ENCODE measurements around the gene RIC8B.
A peak's percentile ranks its signal among the peaks of the same experiment; 100 is the strongest.

The RIC8B gene

GRCh38 chr12:106758349-106759110 is 16.0 kb upstream of the RIC8B start:
- H3K27ac ChIP-seq (ENCODE audit: low read depth in 2 of 2, low read length in 2 of 2): peak overlapping the region; percentile 56 to 61
- H3K36me3 ChIP-seq (ENCODE audit: control insufficient read depth in 2 of 2, insufficient read depth in 2 of 2, low read length in 2 of 2): no peaks in the 10 kb centered on the region
- H3K9me3 ChIP-seq (ENCODE audit: control insufficient read depth in 2 of 2, low read length in 2 of 2): no peaks in the 10 kb centered on the region
- no peak overlapping the region for H3K9ac ChIP-seq (ENCODE audit: low read depth in 1 of 2, low read length in 2 of 2)
- peaks cover 12 to 14% of the 10 kb centered on the region in 2 donors for H3K4me1 ChIP-seq (ENCODE audit: control insufficient read depth in 2 of 2, insufficient read depth in 2 of 2, low read length in 2 of 2)
- H3K4me3 ChIP-seq (ENCODE audit: low read length in 2 of 2): no peak overlapping the region
- no peaks in the 10 kb centered on the region for H3K27me3 ChIP-seq (ENCODE audit: control insufficient read depth in 2 of 2, insufficient read depth in 2 of 2, low read length in 2 of 2)

- Histone ChIP-seq H3K9ac (ENCODE audit: low read depth in 1 of 2, low read length in 2 of 2) (no peak overlapping the region), H3K27me3 (ENCODE audit: control insufficient read depth in 2 of 2, insufficient read depth in 2 of 2, low read length in 2 of 2) (no peaks in the 10 kb centered on the region), H3K4me1 (ENCODE audit: control insufficient read depth in 2 of 2, insufficient read depth in 2 of 2, low read length in 2 of 2) (peaks cover 12 to 14% of the 10 kb centered on the region in 2 donors), H3K4me3 (ENCODE audit: low read length in 2 of 2) (peak overlapping the region in 1 of 2 donors; percentile 42), H3K27ac (ENCODE audit: low read depth in 2 of 2, low read length in 2 of 2) (peak overlapping the region; percentile 30 to 54), H3K36me3 (ENCODE audit: control insufficient read depth in 2 of 2, insufficient read depth in 2 of 2, low read length in 2 of 2) (no peaks in the 10 kb centered on the region), H3K9me3 (ENCODE audit: control insufficient read depth in 2 of 2, low read length in 2 of 2) (no peaks in the 10 kb centered on the region)
Measured at GRCh38 chr12:106759526-106760183, 14.8 kb upstream of the RIC8B start.

GRCh38 chr12:106760184-106760531 is 14.3 kb upstream of the RIC8B start:
- peak overlapping the region; percentile 30 to 54 for H3K27ac ChIP-seq (ENCODE audit: low read depth in 2 of 2, low read length in 2 of 2)
- H3K36me3 ChIP-seq (ENCODE audit: control insufficient read depth in 2 of 2, insufficient read depth in 2 of 2, low read length in 2 of 2): no peaks in the 10 kb centered on the region
- H3K9me3 ChIP-seq (ENCODE audit: control insufficient read depth in 2 of 2, low read length in 2 of 2): no peaks in the 10 kb centered on the region
- H3K27me3 ChIP-seq (ENCODE audit: control insufficient read depth in 2 of 2, insufficient read depth in 2 of 2, low read length in 2 of 2): no peaks in the 10 kb centered on the region
- peak overlapping the region in 1 of 2 donors; percentile 42 for H3K4me3 ChIP-seq (ENCODE audit: low read length in 2 of 2)
- H3K4me1 ChIP-seq (ENCODE audit: control insufficient read depth in 2 of 2, insufficient read depth in 2 of 2, low read length in 2 of 2): peaks cover 12 to 14% of the 10 kb centered on the region in 2 donors
- H3K9ac ChIP-seq (ENCODE audit: low read depth in 1 of 2, low read length in 2 of 2): no peak overlapping the region

GRCh38 chr12:106764220-106764619 is 10.3 kb upstream of the RIC8B start:
- no peaks in the 10 kb centered on the region for H3K27me3 ChIP-seq (ENCODE audit: control insufficient read depth in 2 of 2, insufficient read depth in 2 of 2, low read length in 2 of 2)
- H3K36me3 ChIP-seq (ENCODE audit: control insufficient read depth in 2 of 2, insufficient read depth in 2 of 2, low read length in 2 of 2): no peaks in the 10 kb centered on the region
- peaks cover 3 to 4% of the 10 kb centered on the region in 2 donors for H3K4me1 ChIP-seq (ENCODE audit: control insufficient read depth in 2 of 2, insufficient read depth in 2 of 2, low read length in 2 of 2)
- no peak overlapping the region for H3K27ac ChIP-seq (ENCODE audit: low read depth in 2 of 2, low read length in 2 of 2)
- H3K9ac ChIP-seq (ENCODE audit: low read depth in 1 of 2, low read length in 2 of 2): no peak overlapping the region
- no peaks in the 10 kb centered on the region for H3K9me3 ChIP-seq (ENCODE audit: control insufficient read depth in 2 of 2, low read length in 2 of 2)
- no peak overlapping the region for H3K4me3 ChIP-seq (ENCODE audit: low read length in 2 of 2)

GRCh38 chr12:106764738-106765137 is 9.7 kb upstream of the RIC8B start:
- H3K36me3 ChIP-seq (ENCODE audit: control insufficient read depth in 2 of 2, insufficient read depth in 2 of 2, low read length in 2 of 2): no peaks in the 10 kb centered on the region
- H3K4me3 ChIP-seq (ENCODE audit: low read length in 2 of 2): no peak overlapping the region
- no peaks in the 10 kb centered on the region for H3K4me1 ChIP-seq (ENCODE audit: control insufficient read depth in 2 of 2, insufficient read depth in 2 of 2, low read length in 2 of 2)
- no peak overlapping the region for H3K27ac ChIP-seq (ENCODE audit: low read depth in 2 of 2, low read length in 2 of 2)
- no peaks in the 10 kb centered on the region for H3K9me3 ChIP-seq (ENCODE audit: control insufficient read depth in 2 of 2, low read length in 2 of 2)
- no peak overlapping the region for H3K9ac ChIP-seq (ENCODE audit: low read depth in 1 of 2, low read length in 2 of 2)
- H3K27me3 ChIP-seq (ENCODE audit: control insufficient read depth in 2 of 2, insufficient read depth in 2 of 2, low read length in 2 of 2): no peaks in the 10 kb centered on the region

- no peaks in the 10 kb centered on the region for H3K9me3 ChIP-seq (ENCODE audit: control insufficient read depth in 2 of 2, low read length in 2 of 2)
- H3K4me3 ChIP-seq (ENCODE audit: low read length in 2 of 2): no peak overlapping the region
- no peaks in the 10 kb centered on the region for H3K36me3 ChIP-seq (ENCODE audit: control insufficient read depth in 2 of 2, insufficient read depth in 2 of 2, low read length in 2 of 2)
- H3K27me3 ChIP-seq (ENCODE audit: control insufficient read depth in 2 of 2, insufficient read depth in 2 of 2, low read length in 2 of 2): no peaks in the 10 kb centered on the region
- H3K4me1 ChIP-seq (ENCODE audit: control insufficient read depth in 2 of 2, insufficient read depth in 2 of 2, low read length in 2 of 2): peaks cover 0 to under 1% of the 10 kb centered on the region in 2 donors
- no peak overlapping the region for H3K27ac ChIP-seq (ENCODE audit: low read depth in 2 of 2, low read length in 2 of 2)
- H3K9ac ChIP-seq (ENCODE audit: low read depth in 1 of 2, low read length in 2 of 2): no peak overlapping the region
Measured at GRCh38 chr12:106766393-106766826, 8.1 kb upstream of the RIC8B start.

- Histone ChIP-seq H3K27ac (ENCODE audit: low read depth in 2 of 2, low read length in 2 of 2) (no peak overlapping the region), H3K4me3 (ENCODE audit: low read length in 2 of 2) (no peak overlapping the region), H3K36me3 (ENCODE audit: control insufficient read depth in 2 of 2, insufficient read depth in 2 of 2, low read length in 2 of 2) (no peaks in the 10 kb centered on the region), H3K9ac (ENCODE audit: low read depth in 1 of 2, low read length in 2 of 2) (no peak overlapping the region), H3K4me1 (ENCODE audit: control insufficient read depth in 2 of 2, insufficient read depth in 2 of 2, low read length in 2 of 2) (peaks cover 3 to 6% of the 10 kb centered on the region in 2 donors), H3K9me3 (ENCODE audit: control insufficient read depth in 2 of 2, low read length in 2 of 2) (no peaks in the 10 kb centered on the region), H3K27me3 (ENCODE audit: control insufficient read depth in 2 of 2, insufficient read depth in 2 of 2, low read length in 2 of 2) (no peaks in the 10 kb centered on the region)
Measured at GRCh38 chr12:106767206-106767605, 7.3 kb upstream of the RIC8B start.

GRCh38 chr12:106767954-106768822 is 6.3 kb upstream of the RIC8B start:
- Histone ChIP-seq H3K27me3 (ENCODE audit: control insufficient read depth in 2 of 2, insufficient read depth in 2 of 2, low read length in 2 of 2) (no peaks in the 10 kb centered on the region), H3K4me1 (ENCODE audit: control insufficient read depth in 2 of 2, insufficient read depth in 2 of 2, low read length in 2 of 2) (peaks cover 3 to 6% of the 10 kb centered on the region in 2 donors), H3K9me3 (ENCODE audit: control insufficient read depth in 2 of 2, low read length in 2 of 2) (no peaks in the 10 kb centered on the region), H3K9ac (ENCODE audit: low read depth in 1 of 2, low read length in 2 of 2) (no peak overlapping the region), H3K36me3 (ENCODE audit: control insufficient read depth in 2 of 2, insufficient read depth in 2 of 2, low read length in 2 of 2) (no peaks in the 10 kb centered on the region), H3K27ac (ENCODE audit: low read depth in 2 of 2, low read length in 2 of 2) (no peak overlapping the region), H3K4me3 (ENCODE audit: low read length in 2 of 2) (no peak overlapping the region)

GRCh38 chr12:106769078-106769477 is 5.4 kb upstream of the RIC8B start:
- H3K27me3 ChIP-seq (ENCODE audit: control insufficient read depth in 2 of 2, insufficient read depth in 2 of 2, low read length in 2 of 2): no peaks in the 10 kb centered on the region
- H3K4me1 ChIP-seq (ENCODE audit: control insufficient read depth in 2 of 2, insufficient read depth in 2 of 2, low read length in 2 of 2): peaks cover 3 to 6% of the 10 kb centered on the region in 2 donors
- no peaks in the 10 kb centered on the region for H3K36me3 ChIP-seq (ENCODE audit: control insufficient read depth in 2 of 2, insufficient read depth in 2 of 2, low read length in 2 of 2)
- no peak overlapping the region for H3K4me3 ChIP-seq (ENCODE audit: low read length in 2 of 2)
- no peak overlapping the region for H3K9ac ChIP-seq (ENCODE audit: low read depth in 1 of 2, low read length in 2 of 2)
- H3K9me3 ChIP-seq (ENCODE audit: control insufficient read depth in 2 of 2, low read length in 2 of 2): no peaks in the 10 kb centered on the region
- no peak overlapping the region for H3K27ac ChIP-seq (ENCODE audit: low read depth in 2 of 2, low read length in 2 of 2)

- Histone ChIP-seq H3K4me1 (ENCODE audit: control insufficient read depth in 2 of 2, insufficient read depth in 2 of 2, low read length in 2 of 2) (peaks cover 3 to 6% of the 10 kb centered on the region in 2 donors), H3K27ac (ENCODE audit: low read depth in 2 of 2, low read length in 2 of 2) (no peak overlapping the region), H3K27me3 (ENCODE audit: control insufficient read depth in 2 of 2, insufficient read depth in 2 of 2, low read length in 2 of 2) (no peaks in the 10 kb centered on the region), H3K9me3 (ENCODE audit: control insufficient read depth in 2 of 2, low read length in 2 of 2) (no peaks in the 10 kb centered on the region), H3K9ac (ENCODE audit: low read depth in 1 of 2, low read length in 2 of 2) (no peak overlapping the region), H3K4me3 (ENCODE audit: low read length in 2 of 2) (no peak overlapping the region), H3K36me3 (ENCODE audit: control insufficient read depth in 2 of 2, insufficient read depth in 2 of 2, low read length in 2 of 2) (no peaks in the 10 kb centered on the region)
Measured at GRCh38 chr12:106769546-106769945, 4.9 kb upstream of the RIC8B start.
